ENCODE measurements around the gene PCDH11Y.
"Not testable (repeated sequence)": the region's sequence is repeated elsewhere in the genome, so short reads cannot be mapped to it uniquely, and the experiment has no call there.

PCDH11Y gene, protein sequence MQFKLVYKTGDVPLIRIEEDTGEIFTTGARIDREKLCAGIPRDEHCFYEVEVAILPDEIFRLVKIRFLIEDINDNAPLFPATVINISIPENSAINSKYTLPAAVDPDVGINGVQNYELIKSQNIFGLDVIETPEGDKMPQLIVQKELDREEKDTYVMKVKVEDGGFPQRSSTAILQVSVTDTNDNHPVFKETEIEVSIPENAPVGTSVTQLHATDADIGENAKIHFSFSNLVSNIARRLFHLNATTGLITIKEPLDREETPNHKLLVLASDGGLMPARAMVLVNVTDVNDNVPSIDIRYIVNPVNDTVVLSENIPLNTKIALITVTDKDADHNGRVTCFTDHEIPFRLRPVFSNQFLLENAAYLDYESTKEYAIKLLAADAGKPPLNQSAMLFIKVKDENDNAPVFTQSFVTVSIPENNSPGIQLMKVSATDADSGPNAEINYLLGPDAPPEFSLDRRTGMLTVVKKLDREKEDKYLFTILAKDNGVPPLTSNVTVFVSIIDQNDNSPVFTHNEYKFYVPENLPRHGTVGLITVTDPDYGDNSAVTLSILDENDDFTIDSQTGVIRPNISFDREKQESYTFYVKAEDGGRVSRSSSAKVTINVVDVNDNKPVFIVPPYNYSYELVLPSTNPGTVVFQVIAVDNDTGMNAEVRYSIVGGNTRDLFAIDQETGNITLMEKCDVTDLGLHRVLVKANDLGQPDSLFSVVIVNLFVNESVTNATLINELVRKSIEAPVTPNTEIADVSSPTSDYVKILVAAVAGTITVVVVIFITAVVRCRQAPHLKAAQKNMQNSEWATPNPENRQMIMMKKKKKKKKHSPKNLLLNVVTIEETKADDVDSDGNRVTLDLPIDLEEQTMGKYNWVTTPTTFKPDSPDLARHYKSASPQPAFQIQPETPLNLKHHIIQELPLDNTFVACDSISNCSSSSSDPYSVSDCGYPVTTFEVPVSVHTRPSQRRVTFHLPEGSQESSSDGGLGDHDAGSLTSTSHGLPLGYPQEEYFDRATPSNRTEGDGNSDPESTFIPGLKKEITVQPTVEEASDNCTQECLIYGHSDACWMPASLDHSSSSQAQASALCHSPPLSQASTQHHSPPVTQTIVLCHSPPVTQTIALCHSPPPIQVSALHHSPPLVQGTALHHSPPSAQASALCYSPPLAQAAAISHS (N-terminal part only)

GRCh38 chrY:5000057-5000456 lies at the start of gene PCDH11Y:
TSS of gene PCDH11Y (plus strand) at chrY:5000296. CDS start at chrY:5057100, 56,804 bp downstream.
- FAIRE-seq = not testable (repeated sequence)

- FAIRE-seq = not testable (repeated sequence)
These were observed 32.2 kb upstream of the PCDH11Y start for GRCh38 chrY:4967894-4968293.

- not testable (repeated sequence) for FAIRE-seq
These were observed 8.2 kb upstream of the PCDH11Y start for GRCh38 chrY:4991743-4992400.

- FAIRE-seq = not testable (repeated sequence)
These were observed 5.2 kb upstream of the PCDH11Y start for GRCh38 chrY:4994892-4995291.

DNA sequence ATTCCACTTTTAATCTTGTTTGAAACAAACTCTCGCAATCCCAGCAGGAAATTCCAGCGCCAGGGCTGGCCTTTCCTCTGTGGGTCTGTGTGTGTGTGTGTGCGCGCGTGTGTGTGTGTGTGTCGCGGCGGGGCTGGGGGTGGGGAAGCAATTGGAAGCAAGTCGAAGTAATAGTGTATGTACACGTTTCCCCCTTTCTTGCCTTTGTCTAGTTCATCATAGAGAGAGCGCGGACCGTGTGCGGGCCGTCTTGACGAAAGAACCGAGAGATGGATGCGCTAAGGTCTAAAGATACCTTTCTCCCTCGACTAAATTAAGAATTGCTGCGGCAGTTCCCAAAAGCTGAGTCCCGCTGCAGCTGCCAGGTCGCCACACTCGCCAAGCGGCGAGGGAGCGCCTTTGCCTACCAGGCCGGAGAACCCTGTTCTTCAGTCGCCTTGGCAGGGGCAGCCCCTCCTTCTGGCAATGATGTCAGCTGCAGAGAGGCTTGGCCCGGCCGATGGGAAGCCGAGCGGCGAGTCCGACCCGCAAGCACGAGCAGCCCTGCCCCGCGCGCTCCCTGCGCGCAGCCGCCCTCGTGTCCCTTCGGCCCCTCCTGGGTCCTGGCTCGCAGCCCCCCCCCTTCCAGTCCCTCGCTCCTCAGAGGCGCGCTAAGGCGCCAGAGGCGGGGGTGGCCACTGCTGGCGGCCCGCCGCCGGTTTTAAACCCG lies 2.5 kb downstream of the PCDH11Y start:
- FAIRE-seq = not testable (repeated sequence)

DNA sequence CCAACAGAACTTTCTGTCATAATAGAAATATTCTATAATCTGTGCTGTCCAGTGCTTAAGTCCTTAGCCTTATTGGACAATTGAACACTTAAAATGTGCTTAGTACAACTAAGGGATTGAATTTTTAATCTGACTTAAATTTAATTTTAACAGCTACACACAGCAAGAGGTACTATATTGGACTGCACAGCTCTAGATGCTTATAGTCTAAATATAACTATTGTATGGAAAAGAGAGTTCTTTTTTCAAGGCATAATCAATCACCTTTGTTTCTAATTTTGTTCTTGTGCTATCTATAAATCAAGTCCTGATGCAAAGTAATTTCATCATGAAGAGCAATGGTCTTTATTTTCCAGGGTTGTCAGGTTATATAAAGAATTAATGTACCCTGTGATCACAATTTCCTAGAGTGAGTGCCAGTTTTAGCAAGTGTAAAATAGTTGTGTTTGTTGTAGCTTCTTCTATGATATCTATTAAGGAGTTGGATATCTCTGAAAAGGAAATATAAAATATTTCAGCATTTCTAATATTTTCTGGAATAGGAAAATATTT lies 39.0 kb downstream of the PCDH11Y start:
- not testable (repeated sequence) for FAIRE-seq

GRCh38 chrY:5083017-5083416 lies 82.9 kb downstream of the PCDH11Y start:
- FAIRE-seq = not testable (repeated sequence)

GRCh38 chrY:5182998-5183397 lies 182.9 kb downstream of the PCDH11Y start:
- FAIRE-seq = not testable (repeated sequence)

- FAIRE-seq = not testable (repeated sequence)
These were observed 215.0 kb downstream of the PCDH11Y start for GRCh38 chrY:5215116-5215515.

- not testable (repeated sequence) for FAIRE-seq
These were observed 324.8 kb downstream of the PCDH11Y start for GRCh38 chrY:5324931-5325330.

- FAIRE-seq = not testable (repeated sequence)
These were observed 342.1 kb downstream of the PCDH11Y start for GRCh38 chrY:5342220-5342619.

DNA sequence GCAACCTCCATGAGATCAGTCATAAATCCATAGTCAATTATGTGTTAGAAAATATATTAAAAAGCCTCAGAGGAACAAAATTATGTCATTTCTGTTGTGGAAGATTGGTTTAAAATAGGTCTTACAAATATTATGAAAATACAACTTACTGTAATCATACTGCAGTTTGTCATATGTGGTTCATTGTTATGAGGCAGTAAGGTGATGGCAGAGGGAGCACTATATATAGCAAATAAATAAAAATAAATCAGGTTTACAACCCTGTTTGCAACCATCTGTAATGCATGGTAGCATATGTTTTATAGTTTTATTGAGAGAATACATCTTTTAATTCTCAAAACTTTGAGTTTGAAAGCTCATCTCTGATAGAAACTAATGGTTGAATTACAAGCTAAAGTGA lies 543.6 kb downstream of the PCDH11Y start:
- FAIRE-seq = not testable (repeated sequence)

DNA sequence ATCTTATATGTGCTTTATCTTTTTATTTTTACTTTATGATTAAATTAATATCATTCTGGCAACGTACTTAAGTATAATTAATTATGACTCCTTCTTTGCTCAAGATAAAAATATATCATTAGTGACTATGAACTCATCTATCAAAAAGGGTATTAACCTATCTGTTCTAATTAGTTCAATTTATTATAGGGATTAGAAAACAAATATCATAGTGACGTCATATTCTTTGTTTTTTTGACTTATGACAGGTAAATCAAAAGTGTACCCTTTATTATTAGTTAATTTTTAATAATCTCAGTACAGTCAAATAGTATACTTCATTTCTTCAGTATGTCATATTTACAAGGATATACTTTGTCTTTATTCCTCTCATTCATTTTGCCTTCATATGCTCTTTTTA lies 638.5 kb downstream of the PCDH11Y start:
- FAIRE-seq = not testable (repeated sequence)

- FAIRE-seq = not testable (repeated sequence)
These were observed 679.2 kb downstream of the PCDH11Y start for GRCh38 chrY:5679265-5679664.

DNA sequence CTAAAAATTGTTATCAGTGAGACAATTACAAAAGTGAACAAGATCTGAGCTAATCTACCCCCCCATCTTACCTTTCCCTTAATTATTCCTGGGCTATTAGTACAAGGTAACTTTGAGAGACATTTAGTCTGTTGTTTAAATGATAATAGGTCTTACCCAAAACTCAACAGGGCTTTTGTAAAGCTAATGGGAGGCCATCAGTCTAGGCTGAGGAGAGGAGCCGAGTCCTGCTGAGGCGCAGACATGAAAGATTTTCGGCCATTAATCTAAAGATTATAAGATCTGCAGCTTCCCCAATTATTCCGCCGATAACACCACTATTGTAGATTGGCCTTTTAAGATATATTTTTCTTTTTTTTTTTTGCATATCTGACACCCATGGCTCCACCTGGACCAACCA lies 708.6 kb downstream of the PCDH11Y start:
- not testable (repeated sequence) for FAIRE-seq

DNA sequence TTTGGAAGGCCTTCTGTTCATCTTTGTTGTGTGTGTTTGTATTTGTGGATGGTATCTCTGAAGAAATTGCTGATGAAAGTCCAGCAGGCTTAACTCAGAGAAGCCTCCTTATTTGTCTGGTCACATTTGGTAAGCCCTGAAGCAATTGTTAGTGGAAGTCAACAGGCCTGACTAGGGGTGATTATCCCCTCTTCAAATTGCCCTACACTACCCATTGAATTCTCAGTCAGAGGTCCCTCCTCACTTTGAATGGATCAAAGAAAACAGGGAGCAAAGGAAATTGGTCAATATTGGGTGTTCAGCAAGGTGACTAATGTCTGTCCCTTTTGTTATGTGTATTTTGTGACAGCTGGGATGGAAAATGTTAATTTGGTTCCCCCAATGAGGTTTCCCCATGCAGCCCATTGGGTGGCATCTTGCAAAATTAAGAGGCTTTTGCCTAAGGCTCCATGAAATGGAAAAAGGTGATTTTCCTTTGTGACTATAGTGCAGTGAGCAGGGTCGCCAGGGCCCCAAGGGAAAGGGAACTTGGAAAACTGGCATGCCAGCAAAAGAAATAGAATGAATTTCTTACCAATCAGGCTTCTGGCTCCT lies 709.8 kb downstream of the PCDH11Y start:
- FAIRE-seq = not testable (repeated sequence)

DNA sequence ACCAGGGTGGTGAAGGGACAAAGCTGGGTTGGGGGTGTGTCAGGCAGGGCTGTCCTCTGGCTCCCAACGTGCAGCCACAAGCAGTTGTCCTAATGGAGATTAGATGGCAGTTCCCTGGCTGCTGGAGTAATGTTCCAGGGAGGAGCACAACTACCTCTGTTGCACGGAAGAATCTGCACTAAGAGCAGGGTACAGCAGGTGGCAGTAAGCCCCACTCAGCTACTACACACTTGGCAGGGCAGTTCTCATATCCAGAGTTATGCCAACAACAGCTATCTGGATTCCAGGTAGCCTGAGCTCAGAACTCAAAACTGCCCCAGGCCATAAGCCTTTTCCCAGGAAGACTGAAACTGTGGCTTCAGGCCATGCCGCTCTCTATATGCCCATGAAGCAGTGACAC lies 761.3 kb downstream of the PCDH11Y start:
- FAIRE-seq = not testable (repeated sequence)

DNA sequence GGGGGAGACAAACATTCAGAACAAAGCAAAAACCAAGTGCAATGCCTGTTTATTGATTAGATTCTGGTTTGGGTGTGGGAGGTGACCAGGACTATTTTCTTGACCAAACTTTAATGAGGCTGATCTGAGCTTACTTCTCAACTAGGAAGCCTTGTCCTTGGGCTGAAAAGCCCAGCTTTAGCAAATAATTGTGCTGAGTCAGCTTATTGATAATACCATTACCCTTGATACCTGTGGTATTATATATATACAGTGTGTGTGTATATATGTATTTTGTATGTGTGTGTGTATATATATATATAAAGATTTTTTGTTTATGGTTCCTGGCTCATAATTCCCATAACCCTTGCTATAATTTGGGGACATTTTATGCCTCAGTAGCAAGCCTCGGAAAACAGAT lies 776.4 kb downstream of the PCDH11Y start:
- not testable (repeated sequence) for FAIRE-seq

Data from A204.1 (cell line).